Left cardiac atrium (tissue), 4 donors: ENCODE results near the gene LRRC45. TPM values are rescaled to one million over a fixed set of nuclear protein-coding genes. Genes with fewer than 3 reads are reported as not detected.
"Not testable (repeated sequence)": the region's sequence is repeated elsewhere in the genome, so short reads cannot be mapped to it uniquely, and the experiment has no call there.

Experiments
- ATAC-seq, 2 donors: fragments of 200-7000 bp; cut with Tn5 transposase; one replicate each; pipeline ENCODE4 v1.9.1; 2020; ENCODE audit warnings: mild to moderate bottlenecking in 2 of 2, moderate library complexity in 2 of 2
- DNase-seq: peaks from one replicate; pipeline ENCODE4 v3.0.0-alpha.2; 2020
- intact Hi-C, 2 donors: fragments of 100-400 bp; cut with DNase I; formaldehyde crosslinking; loops; one replicate each; pipeline versions ENCODE4 v1.14.1 to v1.15.1; 2022 to 2023
- total RNA-seq, 2 donors: library from RNA; stranded (reverse); fragmentation: NEBNext Ultra II Directional; extraction: Animal tissue kit (Norgen Biotek cat#: 25700); gene quantifications; one replicate each; pipeline ENCODE4 v1.2.1, GENCODE V29; 2021
- donor health status: DM: no; HTN: yes; CAD: no.
- donor health status: DM: no; HTN: yes; CAD: no; lungs with severe emphysema.
- donor health status: DM: yes; HTN: yes; CAD: no.
- donor health status: Dilated cardiomyopathy.

Gene LRRC45
- total RNA-seq, 2 donors from 2014 or later: 3.7 to 7.9 TPM

- ATAC-seq (no peak), DNase-seq (no peak)
- intact Hi-C loops: no loop called here
Measured at GRCh38 chr17:82028246-82028645, 5.1 kb downstream of the LRRC45 start.

GRCh38 chr17:82028966-82029365, 5.9 kb downstream of the LRRC45 start:
- intact Hi-C loops: no loop called here
- ATAC-seq (no peak), DNase-seq (no peak)

- ATAC-seq (no peak), DNase-seq (no peak)
- intact Hi-C loops: no loop called here
Measured at GRCh38 chr17:82029391-82029790, 6.3 kb downstream of the LRRC45 start.

GRCh38 chr17:82029990-82030469, 6.9 kb downstream of the LRRC45 start:
- DNase-seq (no peak), ATAC-seq (peak; percentile 0 to 1)
- intact Hi-C loops: loop anchor here (1.0 to 2.0 kb wide), 2 partner anchors 124 to 125 kb away; no protein-coding TSS in a partner anchor

- intact Hi-C loops: loop anchor here (1.0 to 2.0 kb wide), 2 partner anchors 124 kb away; no protein-coding TSS in a partner anchor
- peak; percentile 82 to 86 for ATAC-seq
- peak; percentile 87 for DNase-seq
Measured at GRCh38 chr17:82030470-82031302, 7.6 kb downstream of the LRRC45 start.

GRCh38 chr17:82031303-82031884, 8.3 kb downstream of the LRRC45 start, which contains the start of gene RAC3:
Gene RAC3, plus strand, starts transcription at chr17:82031678. Its CDS starts 84 bp downstream, at chr17:82031762.
- intact Hi-C loops: loop anchor here in 1 of 2 donors (2.0 kb wide), 1 partner anchor 123 kb away; no protein-coding TSS in a partner anchor
- no peak for DNase-seq
- peak; percentile 1 to 12 for ATAC-seq

- ATAC-seq (peak; percentile 3 to 5), DNase-seq (no peak)
- intact Hi-C loops: loop anchor here in 1 of 2 donors (2.0 kb wide), 1 partner anchor 123 kb away; no protein-coding TSS in a partner anchor
Measured at GRCh38 chr17:82031885-82032627, 9.0 kb downstream of the LRRC45 start.

- no peak for DNase-seq
- ATAC-seq: no peak
- intact Hi-C loops: no loop called here
Measured at GRCh38 chr17:82033359-82034085, 10.4 kb downstream of the LRRC45 start.

GRCh38 chr17:82034371-82035011, 11.4 kb downstream of the LRRC45 start:
- ATAC-seq: no peak
- intact Hi-C loops: loop anchor here in 1 of 2 donors (5.0 kb wide), 1 partner anchor 63 kb away; the partner anchor contains the start of gene FASN
- DNase-seq: no peak

GRCh38 chr17:82035488-82035887, 12.4 kb downstream of the LRRC45 start:
- ATAC-seq (no peak), DNase-seq (no peak)
- intact Hi-C loops: loop anchor here in 1 of 2 donors (5.0 kb wide), 1 partner anchor 62 kb away; the partner anchor contains the start of gene FASN

- intact Hi-C loops: loop anchor here in 1 of 2 donors (5.0 kb wide), 1 partner anchor 61 kb away; the partner anchor contains the start of gene FASN
- DNase-seq (no peak), ATAC-seq (no peak)
Measured at GRCh38 chr17:82035956-82036633, 13.0 kb downstream of the LRRC45 start.

- ATAC-seq: no peak
Measured at GRCh38 chr17:82036634-82037091, 13.6 kb downstream of the LRRC45 start.

GRCh38 chr17:82037092-82037888, 14.2 kb downstream of the LRRC45 start, which contains the start of gene DCXR:
Gene DCXR, minus strand, starts transcription at chr17:82037697. Its CDS starts 15 bp downstream, at chr17:82037682.
- ATAC-seq (peak; percentile 97 to 98), DNase-seq (peak; percentile 98)
- intact Hi-C loops: loop anchor here in 1 of 2 donors (5.0 kb wide), 1 partner anchor 60 kb away; the partner anchor contains the start of gene FASN

More at GRCh38 chr17:82036634-82037091, 13.6 kb downstream of the LRRC45 start:
- DNase-seq: no peak
- intact Hi-C loops: loop anchor here in 1 of 2 donors (5.0 kb wide), 1 partner anchor 61 kb away; the partner anchor contains the start of gene FASN

- DNase-seq (no peak), ATAC-seq (no peak)
- intact Hi-C loops: loop anchor here in 1 of 2 donors (5.0 kb wide), 1 partner anchor 59 kb away; the partner anchor contains the start of gene FASN
Measured at GRCh38 chr17:82037889-82038195, 14.7 kb downstream of the LRRC45 start.

GRCh38 chr17:82038796-82039409, 15.8 kb downstream of the LRRC45 start:
- not testable (repeated sequence) for DNase-seq, ATAC-seq
- intact Hi-C loops: loop anchor here in 1 of 2 donors (5.0 kb wide), 1 partner anchor 58 kb away; the partner anchor contains the start of gene FASN
